AG04450 (cell line): ENCODE results near the gene NFIL3. TPM values are rescaled to one million over a fixed set of nuclear protein-coding genes. Genes with fewer than 3 reads are reported as not detected.

ENCODE experiments used
- CTCF ChIA-PET: fragments of 300-600, 350-600 bp; formaldehyde crosslinking; extraction: SDS; loops from one replicate; lab custom pipeline; 2022; ENCODE audit warnings: antibody characterized with exemption, inconsistent platforms; lab: Charles Lee
- POLR2A ChIA-PET: fragments of 350-600 bp; formaldehyde crosslinking; extraction: SDS; loops from one replicate; lab custom pipeline; 2021; ENCODE audit warnings: antibody characterized with exemption, inconsistent platforms; lab: Yijun Ruan, JAX
- DNase-seq: peaks from one replicate; pipeline ENCODE4 v3.0.0-alpha.2; 2011; ENCODE audit warnings: low read depth, low spot score
- H3K27ac ChIP-seq: one replicate; pipeline ENCODE4 v1.5.1; 2012; ENCODE audit warnings: low read depth, low read length, control low read depth
- H3K27me3 ChIP-seq: one replicate; pipeline ENCODE4 v1.6.0; 2012; ENCODE audit warnings: low read length; ENCODE audit not compliant: control insufficient read depth, insufficient read depth
- H3K4me3 ChIP-seq: 2 replicates; pipeline ENCODE4 v1.5.1; 2011; ENCODE audit warnings: mild to moderate bottlenecking, low read depth, low read length, control low read depth
- H3K9me3 ChIP-seq: 2 replicates; pipeline ENCODE4 v1.5.1; 2012; ENCODE audit warnings: low read length; ENCODE audit not compliant: control insufficient read depth, insufficient read depth
- polyA plus RNA-seq: library from polyadenylated mRNA; depleted of rRNA; stranded (reverse); fragments of >200 nt; gene quantifications from 2 replicates; pipeline ENCODE4 v1.2.3, GENCODE V29; 2011; rRNA removed
- TF ChIP-seq, protein P1 (sequence below): IDR thresholded peaks from 2 replicates; pipeline ENCODE4 v1.5.1; 2011; ENCODE audit warnings: low read depth, low read length, control low read depth, inconsistent platforms

The NFIL3 gene
- polyA plus RNA-seq, 1 experiment = 30.3 TPM

- H3K4me3 ChIP-seq = peak within 1 kb of the TSS; percentile 82
- H3K27ac ChIP-seq = no peak within 1 kb of the TSS
- no peaks in the 10 kb centered on the region for H3K27me3 ChIP-seq
- TF ChIP-seq, protein P1, sequence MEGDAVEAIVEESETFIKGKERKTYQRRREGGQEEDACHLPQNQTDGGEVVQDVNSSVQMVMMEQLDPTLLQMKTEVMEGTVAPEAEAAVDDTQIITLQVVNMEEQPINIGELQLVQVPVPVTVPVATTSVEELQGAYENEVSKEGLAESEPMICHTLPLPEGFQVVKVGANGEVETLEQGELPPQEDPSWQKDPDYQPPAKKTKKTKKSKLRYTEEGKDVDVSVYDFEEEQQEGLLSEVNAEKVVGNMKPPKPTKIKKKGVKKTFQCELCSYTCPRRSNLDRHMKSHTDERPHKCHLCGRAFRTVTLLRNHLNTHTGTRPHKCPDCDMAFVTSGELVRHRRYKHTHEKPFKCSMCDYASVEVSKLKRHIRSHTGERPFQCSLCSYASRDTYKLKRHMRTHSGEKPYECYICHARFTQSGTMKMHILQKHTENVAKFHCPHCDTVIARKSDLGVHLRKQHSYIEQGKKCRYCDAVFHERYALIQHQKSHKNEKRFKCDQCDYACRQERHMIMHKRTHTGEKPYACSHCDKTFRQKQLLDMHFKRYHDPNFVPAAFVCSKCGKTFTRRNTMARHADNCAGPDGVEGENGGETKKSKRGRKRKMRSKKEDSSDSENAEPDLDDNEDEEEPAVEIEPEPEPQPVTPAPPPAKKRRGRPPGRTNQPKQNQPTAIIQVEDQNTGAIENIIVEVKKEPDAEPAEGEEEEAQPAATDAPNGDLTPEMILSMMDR = no peak
- peaks cover 11% of the 10 kb centered on the region for H3K9me3 ChIP-seq
- no peak for DNase-seq
- POLR2A ChIA-PET = no interaction called here
- CTCF ChIA-PET = interaction anchor here (0.9 to 1.6 kb wide), 3 partner anchors 65 to 446 kb away, joined by 3 to 5 read pairs (median 5); no protein-coding TSS in a partner anchor
These were observed 62.2 kb downstream of the NFIL3 start, which contains the start of gene AUH for GRCh38 chr9:91361291-91362050. Gene AUH, minus strand, starts transcription at chr9:91361918. Its CDS starts 29 bp downstream, at chr9:91361889.

DNA sequence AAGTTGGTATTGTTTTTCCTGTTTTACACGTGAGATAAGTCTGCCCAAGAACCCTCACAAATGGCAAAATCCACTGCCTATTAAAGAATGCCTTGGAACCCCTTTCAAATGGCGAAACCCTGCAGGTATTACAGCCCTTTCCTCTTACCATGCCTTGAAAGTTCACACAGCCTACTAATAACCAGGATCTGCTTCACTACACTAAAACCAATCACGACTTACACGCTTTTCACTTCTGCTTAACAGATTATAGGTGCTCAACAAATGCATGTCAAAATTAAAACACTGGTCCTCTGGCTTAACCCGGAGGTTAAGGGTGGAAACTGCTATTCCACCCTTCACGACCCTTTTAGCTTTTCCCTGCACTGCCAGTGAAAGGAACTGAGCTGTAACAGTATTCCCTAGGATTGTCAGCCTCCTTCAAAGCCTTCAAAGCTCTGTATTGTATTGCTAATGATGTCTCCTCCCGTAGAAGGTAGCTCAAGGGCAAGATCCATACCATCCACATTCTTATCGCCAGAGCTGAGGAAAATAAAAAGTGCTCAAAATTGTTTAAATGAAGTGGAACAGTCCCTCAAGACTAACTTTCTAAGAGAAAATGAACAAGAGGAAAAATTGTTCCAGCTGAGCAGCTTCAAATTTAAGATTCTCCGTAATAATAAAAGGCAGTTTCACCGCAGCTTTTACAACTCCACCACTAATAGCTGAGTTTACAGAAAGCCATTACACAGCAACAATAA lies 62.9 kb downstream of the NFIL3 start:
- no peaks in the 10 kb centered on the region for H3K27me3 ChIP-seq
- H3K27ac ChIP-seq = no peak overlapping the region
- POLR2A ChIA-PET = no interaction called here
- TF ChIP-seq, protein P1 = no peak
- no peak for DNase-seq
- H3K4me3 ChIP-seq = peak overlapping the region; percentile 82
- CTCF ChIA-PET = interaction anchor here (0.9 to 1.6 kb wide), 3 partner anchors 66 to 445 kb away, joined by 3 to 5 read pairs (median 5); no protein-coding TSS in a partner anchor
- H3K9me3 ChIP-seq = peaks cover 11% of the 10 kb centered on the region

- TF ChIP-seq, protein P1 = no peak
- Histone ChIP-seq H3K27me3 (no peaks in the 10 kb centered on the region), H3K27ac (no peak overlapping the region), H3K9me3 (peaks cover 10% of the 10 kb centered on the region), H3K4me3 (peak overlapping the region; percentile 82)
- no peak for DNase-seq
- POLR2A ChIA-PET = no interaction called here
- CTCF ChIA-PET = interaction anchor here (1.3 to 1.6 kb wide), 2 partner anchors 66 to 323 kb away, joined by 3 to 5 read pairs; no protein-coding TSS in a partner anchor
These were observed 63.7 kb downstream of the NFIL3 start for GRCh38 chr9:91359734-91360470.

- H3K27ac ChIP-seq = no peak overlapping the region
- peaks cover 2% of the 10 kb centered on the region; the same call in 1 of the 2 replicates for H3K9me3 ChIP-seq
- DNase-seq = no peak
- TF ChIP-seq, protein P1 = no peak
- ChIA-PET POLR2A (no interaction called here), CTCF (interaction anchor here (0.9 kb wide), 1 partner anchor 63 kb away, joined by 3 read pairs; no protein-coding TSS in a partner anchor)
- H3K27me3 ChIP-seq = no peaks in the 10 kb centered on the region
- no peak overlapping the region for H3K4me3 ChIP-seq
These were observed 64.5 kb downstream of the NFIL3 start for GRCh38 chr9:91359083-91359482.

Other genes with a start within 250 kb of the NFIL3 start
- 6.7 and 9.1 TPM in 2 replicates for gene AUH, start 61.9 kb downstream of the NFIL3 start, polyA plus RNA-seq